HCT116 (cell line): ENCODE data around the gene AUTS2. TPM values are rescaled to one million over a fixed set of nuclear protein-coding genes. Genes with fewer than 3 reads are reported as not detected.

Experiments used
- ATAC-seq: fragments of 200-7000 bp; cut with Tn5 transposase; 2 replicates; pipeline ENCODE4 v1.9.1; 2020; ENCODE audit warnings: mild to moderate bottlenecking, moderate library complexity
- BruUV-seq: library from RNA; stranded (reverse); fragments of 400-500 nt; replicated peaks from 2 replicates; lab custom pipeline; 2021; lab: Mats Ljungman, UMichigan
- CTCF ChIA-PET: fragments of 300-600 bp; sonication (Branson Sonifier 250); formaldehyde crosslinking; loops from one replicate; lab custom pipeline; 2021; ENCODE audit warnings: antibody characterized with exemption; lab: Charles Lee
- POLR2A ChIA-PET: fragments of 300-600, 350-600 bp; sonication (Branson Sonifier 250); formaldehyde crosslinking; loops from one replicate; lab custom pipeline; 2021; ENCODE audit warnings: antibody characterized with exemption; lab: Charles Lee
- RAD21 ChIA-PET, 2 experiments: fragments of 300-600 bp; sonication (Branson Sonifier 250); formaldehyde crosslinking; loops; one replicate each; lab custom pipeline; 2023; ENCODE audit warnings: low total read pairs in 2 of 2; ENCODE audit not compliant: uncharacterized antibody in 2 of 2, unreplicated experiment in 2 of 2, low non-redundant PET in 1 of 2; lab: Charles Lee
- DNase-seq: peaks from one replicate; pipeline ENCODE4 v3.0.0-alpha.2; 2010; ENCODE audit warnings: low read depth, low spot score
- H2AFZ ChIP-seq: fragments of 200-600 bp; shearing (Covaris generic), sonication (generic); 2 replicates; pipeline ENCODE4 v1.6.1; 2017; ENCODE audit warnings: low read depth, mixed run types, mixed read lengths, antibody characterized with exemption, low read length; ENCODE audit not compliant: poor library complexity, severe bottlenecking
- H3K27ac ChIP-seq: 2 replicates; pipeline ENCODE4 v1.5.1; 2012; ENCODE audit warnings: low read depth, low read length
- H3K27me3 ChIP-seq: fragments of 200-600 bp; sonication (generic); 2 replicates; pipeline ENCODE4 v1.6.1; 2016; ENCODE audit warnings: mixed run types, low read length, mixed read lengths; ENCODE audit not compliant: insufficient read depth
- H3K36me3 ChIP-seq, 2 experiments: fragments of 200-500 bp in 1 of 2; fragments of 200-600 bp in 1 of 2; sonication (Bioruptor generic) in 1 of 2; sonication (generic) in 1 of 2; 2 replicates each; pipeline versions ENCODE4 v1.5.1 to v1.6.1; 2014 to 2016; ENCODE audit warnings: low read length in 2 of 2, inconsistent platforms in 1 of 2, mixed read lengths in 1 of 2, mixed run types in 1 of 2; ENCODE audit not compliant: insufficient read depth in 2 of 2, control insufficient read depth in 1 of 2
- H3K4me1 ChIP-seq, 2 experiments: fragments of 200-600 bp in 1 of 2; sonication (generic) in 1 of 2; 2 replicates each; pipeline versions ENCODE4 v1.5.1 to v1.6.1; 2012 to 2017; ENCODE audit warnings: low read length in 2 of 2, inconsistent platforms in 1 of 2, mild to moderate bottlenecking in 1 of 2, mixed read lengths in 1 of 2, mixed run types in 1 of 2, moderate library complexity in 1 of 2; ENCODE audit not compliant: insufficient read depth in 2 of 2, control insufficient read depth in 1 of 2
- H3K4me2 ChIP-seq: fragments of 200-600 bp; sonication (generic); 2 replicates; pipeline ENCODE4 v1.6.1; 2017; ENCODE audit warnings: mixed run types, low read length, mixed read lengths
- H3K4me3 ChIP-seq, 2 experiments: fragments of 200-600 bp in 1 of 2; sonication (generic) in 1 of 2; replicated peaks in 1 of 2; 2 replicates each; pipeline ENCODE4 v1.5.1; 2011 to 2016; ENCODE audit warnings: low read length in 2 of 2, control low read depth in 1 of 2, low read depth in 1 of 2, mild to moderate bottlenecking in 1 of 2, mixed read lengths in 1 of 2, mixed run types in 1 of 2
- H3K79me2 ChIP-seq: fragments of 200-600 bp; sonication (generic); 2 replicates; pipeline ENCODE4 v1.6.1; 2017; ENCODE audit warnings: mild to moderate bottlenecking, mixed run types, low read length, moderate library complexity, mixed read lengths; ENCODE audit not compliant: insufficient read depth
- H3K9ac ChIP-seq: fragments of 200-600 bp; sonication (generic); 2 replicates; pipeline ENCODE4 v1.6.1; 2016; ENCODE audit warnings: low read length, mixed read lengths
- H3K9me2 ChIP-seq: fragments of 200-600 bp; sonication (generic), shearing (Covaris generic); 2 replicates; pipeline ENCODE4 v1.6.1; 2017; ENCODE audit warnings: mixed run types, mild to moderate bottlenecking, moderate library complexity; ENCODE audit not compliant: insufficient read depth
- H3K9me3 ChIP-seq, 2 experiments: fragments of 200-500 bp in 1 of 2; fragments of 200-600 bp in 1 of 2; sonication (Bioruptor generic) in 1 of 2; sonication (generic) in 1 of 2; 2 replicates each; pipeline ENCODE4 v1.6.1; 2014 to 2017; ENCODE audit warnings: low read length in 2 of 2, mixed read lengths in 2 of 2, inconsistent platforms in 1 of 2, low read depth in 1 of 2, mild to moderate bottlenecking in 1 of 2, mixed run types in 1 of 2, moderate library complexity in 1 of 2; ENCODE audit not compliant: control insufficient read depth in 1 of 2, insufficient read depth in 1 of 2
- H4K20me1 ChIP-seq: fragments of 200-600 bp; sonication (generic), shearing (Covaris generic); 2 replicates; pipeline ENCODE4 v1.6.1; 2017; ENCODE audit warnings: mixed run types, mild to moderate bottlenecking, moderate library complexity; ENCODE audit not compliant: insufficient read depth
- ATF3 ChIP-seq: IDR thresholded peaks from 2 replicates; pipeline ENCODE4 v1.6.1; 2012
- CBX3 ChIP-seq: IDR thresholded peaks from 2 replicates; pipeline ENCODE4 v1.6.1; 2012; ENCODE audit warnings: low read depth
- EGR1 ChIP-seq: IDR thresholded peaks from 2 replicates; pipeline ENCODE4 v1.6.1; 2012; ENCODE audit warnings: low read depth
- EZH2phosphoT487 ChIP-seq: fragments of 200-600 bp; IDR thresholded peaks from 2 replicates; pipeline ENCODE4 v1.6.1; 2018; ENCODE audit warnings: antibody characterized with exemption, borderline replicate concordance
- JUND ChIP-seq: IDR thresholded peaks from 2 replicates; pipeline ENCODE4 v1.6.1; 2012
- MAX ChIP-seq: IDR thresholded peaks from 2 replicates; pipeline ENCODE4 v1.6.1; 2012
- POLR2A ChIP-seq: IDR thresholded peaks from 2 replicates; pipeline ENCODE4 v1.7.0; 2011; ENCODE audit warnings: borderline replicate concordance; ENCODE audit not compliant: insufficient read depth, insufficient read length; ENCODE audit errors: extremely low read depth
- POLR2AphosphoS5 ChIP-seq: IDR thresholded peaks from 2 replicates; pipeline ENCODE4 v1.6.1; 2011; ENCODE audit warnings: mild to moderate bottlenecking, low read depth, low read length, moderate library complexity
- RAD21 ChIP-seq: IDR thresholded peaks from 2 replicates; pipeline ENCODE4 v1.6.1; 2012; ENCODE audit warnings: low read depth, mild to moderate bottlenecking
- REST ChIP-seq: IDR thresholded peaks from 2 replicates; pipeline ENCODE4 v1.6.1; 2012; ENCODE audit warnings: low read depth
- SRF ChIP-seq: IDR thresholded peaks from 2 replicates; pipeline ENCODE4 v1.6.1; 2012; ENCODE audit warnings: low read depth
- TCF7L2 ChIP-seq: IDR thresholded peaks from 2 replicates; pipeline ENCODE4 v1.7.0; 2011; ENCODE audit warnings: borderline replicate concordance, inconsistent platforms; ENCODE audit not compliant: insufficient read depth, insufficient read length; ENCODE audit errors: extremely low read depth
- YY1 ChIP-seq: IDR thresholded peaks from 2 replicates; pipeline ENCODE4 v1.6.1; 2011; ENCODE audit warnings: low read length, low read depth, moderate library complexity, mild to moderate bottlenecking; ENCODE audit not compliant: insufficient replicate concordance; ENCODE audit errors: extremely low read depth
- ZFX ChIP-seq: fragments of 450-650 bp; IDR thresholded peaks from 2 replicates; pipeline ENCODE4 v1.6.1; 2017
- ZNF274 ChIP-seq: fragments of 200-500 bp; sonication (Bioruptor generic); IDR thresholded peaks from 2 replicates; pipeline ENCODE4 v1.6.1; 2014; ENCODE audit warnings: mild to moderate bottlenecking, low read depth, low read length, inconsistent platforms
- intact Hi-C: fragments of 100-400 bp; cut with micrococcal nuclease; formaldehyde crosslinking; loops from 2 replicates; pipeline ENCODE4 v1.10.0; 2022
- total RNA-seq: library from RNA; stranded (reverse); gene quantifications from one replicate; pipeline ENCODE4 v1.2.1, GENCODE V29; 2021; ENCODE audit not compliant: unreplicated experiment

Gene AUTS2
- total RNA-seq, 1 experiment from 2014 or later, result 0.93 TPM

DNA sequence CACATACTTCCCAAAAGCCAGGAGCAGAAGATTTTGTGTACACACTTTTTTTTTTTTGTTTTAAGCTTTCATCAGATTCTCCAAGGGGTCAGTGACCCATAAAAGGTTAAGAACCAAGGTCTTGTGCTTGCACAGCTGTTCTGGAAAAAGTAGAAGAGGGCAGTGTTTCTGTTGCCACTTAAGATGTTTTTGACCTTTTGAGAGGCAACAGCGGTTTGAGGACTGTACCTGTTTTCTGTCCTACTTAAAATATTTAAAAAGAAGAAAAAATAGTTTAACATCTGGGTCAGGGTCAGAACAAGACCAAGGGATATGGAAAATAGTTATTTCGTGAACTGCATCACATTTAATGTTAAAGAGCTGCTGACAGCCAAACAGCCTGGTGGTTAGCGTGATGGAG is 32.9 kb downstream of the AUTS2 start:
- Histone ChIP-seq H3K36me3 (no peaks in the 10 kb centered on the region), H3K9ac (no peak overlapping the region), H3K9me3 (peaks cover 10 to 24% of the 10 kb centered on the region in 2 experiments; a peak in 2 of 4 replicates), H3K27me3 (no peaks in the 10 kb centered on the region), H3K27ac (no peak overlapping the region), H4K20me1 (no peaks in the 10 kb centered on the region), H2AFZ (no peak overlapping the region), H3K4me1 (no peaks in the 10 kb centered on the region), H3K4me3 (no peak overlapping the region), H3K79me2 (no peaks in the 10 kb centered on the region), H3K4me2 (no peak overlapping the region), H3K9me2 (no peaks in the 10 kb centered on the region)
- DNase-seq, result no peak
- RAD21 ChIA-PET, result no interaction called here
- intact Hi-C loops, result no loop called here
- TF ChIP-seq YY1, result no peak
- no peak for TF ChIP-seq ATF3
- no peak for TF ChIP-seq RAD21
- TF ChIP-seq EZH2phosphoT487, result no peak
- TF ChIP-seq POLR2A, result no peak
- no TSS peak for BruUV-seq
- ATAC-seq, result no peak
- CTCF ChIA-PET, result no interaction called here
- POLR2A ChIA-PET, result no interaction called here

DNA sequence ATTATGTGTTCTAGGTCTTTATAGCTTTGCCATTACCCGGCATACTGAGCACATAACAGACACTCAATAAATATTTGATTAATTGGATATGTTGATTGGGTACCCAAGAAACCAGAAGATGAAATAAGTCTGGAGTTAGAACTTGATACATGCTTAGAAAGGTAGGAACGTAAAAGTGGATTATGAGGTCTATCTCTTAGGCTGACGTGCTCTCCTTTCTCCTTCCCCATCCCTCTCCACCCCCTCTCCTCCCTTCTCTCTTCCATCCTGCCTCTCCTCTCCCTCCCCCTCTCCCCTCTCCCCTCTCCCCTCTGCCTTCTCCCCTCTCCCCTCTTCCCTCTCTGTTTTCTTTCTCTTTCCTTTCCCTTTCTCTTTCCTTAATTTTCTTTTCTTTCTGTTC is 34.0 kb downstream of the AUTS2 start:
- DNase-seq (no peak), ATAC-seq (no peak)
- Histone ChIP-seq H3K4me3 (no peak overlapping the region), H3K9ac (no peak overlapping the region), H3K36me3 (no peaks in the 10 kb centered on the region), H3K27me3 (no peaks in the 10 kb centered on the region), H3K4me2 (no peak overlapping the region), H3K27ac (no peak overlapping the region), H2AFZ (no peak overlapping the region), H4K20me1 (no peaks in the 10 kb centered on the region), H3K79me2 (no peaks in the 10 kb centered on the region), H3K4me1 (no peaks in the 10 kb centered on the region), H3K9me3 (peaks cover 13 to 24% of the 10 kb centered on the region in 2 experiments; a peak in 2 of 4 replicates), H3K9me2 (no peaks in the 10 kb centered on the region)
- CTCF ChIA-PET, result no interaction called here
- POLR2A ChIA-PET, result no interaction called here
- RAD21 ChIA-PET, result no interaction called here
- BruUV-seq, result no TSS peak
- intact Hi-C loops, result no loop called here
- no peak for TF ChIP-seq POLR2A
- no peak for TF ChIP-seq CBX3
- no peak for TF ChIP-seq YY1
- TF ChIP-seq SRF, result no peak
- no peak for TF ChIP-seq ATF3
- TF ChIP-seq EGR1, result no peak
- no peak for TF ChIP-seq EZH2phosphoT487
- no peak for TF ChIP-seq ZFX
- no peak for TF ChIP-seq RAD21
- TF ChIP-seq JUND, result no peak
- no peak for TF ChIP-seq REST
- TF ChIP-seq POLR2AphosphoS5, result no peak
- TF ChIP-seq MAX, result no peak
- TF ChIP-seq ZNF274, result no peak
- no peak for TF ChIP-seq TCF7L2
